HG03442 (cell line): ENCODE data around the gene WDR44.
"Not testable (repeated sequence)": the region's sequence is repeated elsewhere in the genome, so short reads cannot be mapped to it uniquely, and the experiment has no call there.

ENCODE experiments used
- ATAC-seq: cut with Tn5 transposase; IDR thresholded peaks from one replicate; pipeline ENCODE4 v1.9.1; 2021; ENCODE audit warnings: mild to moderate bottlenecking, moderate library complexity; ENCODE audit not compliant: unreplicated experiment

Gene WDR44

GRCh38 chrX:118360429-118361125, 14.7 kb downstream of the WDR44 start:
- ATAC-seq = no peak

DNA sequence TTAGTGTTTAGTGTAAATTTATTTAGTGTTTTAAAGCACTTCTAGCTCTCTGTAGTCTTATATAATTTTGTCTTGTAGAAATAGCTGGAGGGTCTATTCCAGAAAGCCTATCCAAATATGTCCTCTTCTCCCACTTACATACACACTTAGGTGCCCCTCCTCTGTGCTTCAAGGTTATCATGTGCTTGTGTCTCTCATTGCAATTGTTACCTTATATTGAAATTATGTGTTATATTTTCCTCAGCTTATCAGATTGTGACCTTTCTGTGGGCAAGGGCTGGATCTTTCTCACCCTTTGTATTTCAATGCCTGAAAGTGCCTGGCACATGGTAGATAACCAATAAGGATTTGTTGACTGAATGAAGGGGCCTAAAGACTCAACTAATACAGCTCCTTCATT, 18.4 kb downstream of the WDR44 start:
- no peak for ATAC-seq

DNA sequence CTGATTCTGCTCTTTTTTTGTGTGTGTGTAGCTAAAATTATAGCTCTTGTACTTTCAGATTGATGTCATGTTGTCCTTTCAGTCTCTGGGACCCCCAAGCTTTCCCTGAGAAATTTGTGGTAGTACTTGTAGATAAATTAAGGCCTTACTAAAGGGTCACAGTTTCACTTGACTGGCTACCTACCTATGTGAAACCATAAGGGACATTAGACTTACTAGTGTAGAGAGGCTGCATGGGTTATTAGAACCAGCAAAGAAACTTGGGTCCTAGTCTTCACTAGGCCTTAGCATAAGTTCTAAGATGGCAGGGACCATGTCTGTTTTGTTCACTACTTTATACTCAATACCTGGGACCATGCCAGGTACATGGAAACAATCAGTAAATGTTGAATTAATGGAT, 21.4 kb downstream of the WDR44 start:
- no peak for ATAC-seq

DNA sequence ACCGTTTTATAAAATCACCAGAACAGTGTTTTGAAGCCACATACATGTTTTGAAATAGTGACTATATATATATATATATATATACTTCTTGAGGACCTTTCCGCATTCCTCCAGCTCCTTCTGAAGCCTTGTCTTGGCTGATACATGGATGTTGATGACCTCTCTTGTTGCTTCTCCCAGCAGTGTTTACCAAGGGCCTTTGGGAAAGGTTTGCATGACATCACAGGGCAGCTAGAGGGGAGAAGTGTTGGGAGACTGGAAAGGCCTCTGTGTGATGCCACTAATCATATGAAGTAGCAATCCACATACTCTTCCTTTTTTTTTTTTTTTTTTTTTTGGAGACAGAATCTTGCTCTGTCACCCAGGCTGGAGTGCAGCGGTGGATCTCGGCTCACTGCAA, 22.5 kb downstream of the WDR44 start:
- ATAC-seq = no peak

GRCh38 chrX:118370921-118371624, 25.2 kb downstream of the WDR44 start:
- no peak for ATAC-seq

DNA sequence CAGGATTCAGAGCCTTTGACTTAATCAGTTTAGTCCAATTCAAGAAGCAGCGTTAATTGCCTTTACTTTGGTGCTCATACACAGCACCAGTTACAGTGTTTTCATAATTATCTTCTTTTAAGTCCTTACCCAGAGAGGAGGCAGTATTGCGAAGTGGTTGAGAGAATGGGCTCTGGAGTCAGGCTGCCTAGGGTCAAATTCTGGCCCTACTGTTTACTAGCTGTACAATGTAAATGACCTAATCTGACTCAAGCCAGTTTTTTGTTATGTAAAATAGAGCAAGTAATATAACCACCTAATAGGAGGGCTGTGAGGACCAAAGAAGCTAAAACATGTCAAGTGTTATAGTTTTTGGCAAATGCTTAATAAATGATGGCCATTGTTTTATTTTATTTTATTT, 27.6 kb downstream of the WDR44 start:
- no peak for ATAC-seq

DNA sequence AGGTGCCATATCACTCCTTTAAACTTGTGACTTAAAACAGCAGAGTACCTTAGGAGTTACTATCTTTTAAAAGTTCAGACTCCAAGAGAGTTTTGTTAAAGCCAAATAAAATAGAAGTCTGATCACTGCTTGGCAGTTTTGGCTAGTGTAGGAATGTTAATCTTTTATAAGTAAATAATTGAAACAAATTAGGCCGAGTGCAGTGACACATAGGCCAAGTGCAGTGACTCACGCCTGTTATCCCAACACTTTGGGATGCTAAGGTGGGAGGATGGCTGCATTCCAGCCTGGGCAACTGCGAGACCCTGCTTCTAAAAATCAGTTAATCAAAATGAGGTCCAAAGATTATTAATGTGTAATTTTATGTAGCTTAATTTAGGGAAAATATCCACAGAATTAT, 37.2 kb downstream of the WDR44 start:
- no peak for ATAC-seq

DNA sequence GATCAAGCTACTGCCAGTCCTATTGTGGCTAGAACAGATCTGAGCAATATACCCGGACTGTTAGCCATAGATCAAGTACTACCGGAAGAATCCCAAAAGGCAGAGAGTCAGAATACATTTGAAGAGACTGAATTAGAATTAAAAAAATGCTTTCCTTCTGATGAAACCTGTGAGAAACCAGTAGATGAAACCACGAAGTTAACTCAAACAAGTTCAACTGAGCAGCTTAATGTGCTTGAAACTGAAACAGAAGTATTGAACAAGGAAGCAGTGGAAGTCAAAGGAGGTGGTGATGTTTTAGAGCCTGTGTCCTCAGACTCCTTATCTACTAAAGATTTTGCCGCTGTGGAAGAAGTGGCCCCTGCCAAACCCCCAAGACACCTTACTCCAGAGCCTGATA, 46.8 kb downstream of the WDR44 start:
- no peak for ATAC-seq

GRCh38 chrX:118396113-118396512, 50.2 kb downstream of the WDR44 start:
- ATAC-seq = no peak

- ATAC-seq = no peak
These were observed 72.9 kb downstream of the WDR44 start for GRCh38 chrX:118418811-118419251.

GRCh38 chrX:118420462-118420861, 74.6 kb downstream of the WDR44 start:
- peak; percentile 71 for ATAC-seq

GRCh38 chrX:118423558-118423957, 77.7 kb downstream of the WDR44 start:
- peak; percentile 95 for ATAC-seq

- no peak for ATAC-seq
These were observed 86.9 kb downstream of the WDR44 start for GRCh38 chrX:118432799-118433198.

- no peak for ATAC-seq
These were observed 91.4 kb downstream of the WDR44 start for GRCh38 chrX:118437283-118437682.

- ATAC-seq = no peak
These were observed 102.4 kb downstream of the WDR44 start for GRCh38 chrX:118448273-118448783.

DNA sequence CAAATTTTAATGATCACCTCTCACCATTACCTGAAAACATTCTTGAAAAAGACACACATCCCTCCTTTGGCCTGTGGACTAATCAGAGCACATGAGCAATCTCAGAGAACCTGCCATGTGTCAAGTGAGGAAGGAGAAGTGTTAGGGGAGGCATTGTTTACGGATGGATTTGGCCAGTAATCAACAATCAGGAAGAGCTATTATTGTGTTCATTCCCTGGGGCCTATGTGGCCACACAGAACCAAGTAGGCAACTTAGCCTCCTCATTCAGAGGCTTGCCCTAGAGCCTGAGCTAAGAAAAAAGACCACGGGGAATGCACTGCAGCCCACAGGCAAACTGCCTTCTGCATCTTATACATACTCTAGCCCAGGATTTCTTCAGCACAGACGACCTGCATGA, 109.1 kb downstream of the WDR44 start:
- ATAC-seq = no peak

GRCh38 chrX:118459494-118459893, 113.6 kb downstream of the WDR44 start:
- peak; percentile 71 for ATAC-seq

GRCh38 chrX:118464501-118464900, 118.6 kb downstream of the WDR44 start:
- ATAC-seq = no peak

DNA sequence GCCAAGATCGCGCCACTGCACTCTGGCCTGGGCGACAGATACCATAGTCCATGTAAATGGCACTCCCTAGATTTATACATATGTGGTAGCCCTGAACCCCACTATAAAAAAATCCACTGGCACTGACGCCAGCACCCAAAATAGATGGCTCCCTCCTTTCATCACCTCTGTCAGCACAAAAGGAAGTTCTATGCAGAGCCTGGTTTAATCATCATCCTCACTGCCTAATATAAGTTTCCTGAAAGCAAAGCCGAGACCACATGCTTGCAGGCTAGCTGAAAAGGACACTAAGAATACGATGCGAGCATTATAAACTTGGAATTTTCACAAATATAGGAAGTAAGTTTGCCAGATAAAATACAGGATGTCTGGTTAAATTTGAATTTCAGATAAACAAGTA, 122.2 kb downstream of the WDR44 start:
- ATAC-seq = no peak

GRCh38 chrX:118470721-118471347, 124.9 kb downstream of the WDR44 start:
- not testable (repeated sequence) for ATAC-seq

DNA sequence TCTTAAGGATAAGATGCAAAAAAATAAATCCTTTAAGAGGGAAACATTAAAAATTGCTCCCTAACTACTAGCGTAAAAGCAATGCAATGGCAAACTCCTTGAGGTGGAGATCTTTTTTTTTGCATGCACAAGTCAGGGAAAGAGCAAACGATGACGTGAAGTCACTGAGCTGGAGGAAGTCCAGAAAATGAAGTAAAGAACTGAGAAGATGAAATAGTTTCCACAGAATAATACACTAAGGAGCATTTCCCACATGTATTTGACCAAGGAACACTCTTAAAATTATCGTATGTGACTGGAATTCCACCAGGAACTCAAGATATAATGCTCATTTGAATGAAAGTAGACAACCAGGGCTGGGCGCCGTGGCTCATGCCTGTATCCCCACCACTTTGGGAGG, 128.7 kb downstream of the WDR44 start:
- no peak for ATAC-seq

DNA sequence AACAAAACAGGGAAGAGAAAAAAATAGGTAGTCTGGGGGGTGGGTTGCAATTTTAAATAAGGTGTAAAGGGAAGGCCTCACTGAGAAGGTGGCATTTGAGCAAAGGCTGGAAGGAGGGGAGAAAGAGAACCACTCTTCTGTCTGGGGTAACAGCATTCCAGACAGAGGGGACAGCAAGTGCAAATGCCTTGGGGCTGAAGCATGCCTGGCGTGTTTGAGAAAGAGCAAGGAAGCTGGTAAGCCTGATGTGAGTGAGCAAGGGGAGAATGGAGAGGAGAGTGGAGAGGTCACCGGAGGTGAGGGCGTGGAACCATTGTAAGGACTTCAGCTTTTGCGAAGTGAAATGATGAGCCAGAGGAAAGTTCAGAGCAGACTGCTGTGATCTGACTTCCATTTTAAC, 130.0 kb downstream of the WDR44 start:
- no peak for ATAC-seq
